Measurements from ENCODE around the gene HSPA5. TPM values are rescaled to one million over a fixed set of nuclear protein-coding genes. Genes with fewer than 3 reads are reported as not detected.
"Not testable (repeated sequence)": the region's sequence is repeated elsewhere in the genome, so short reads cannot be mapped to it uniquely, and the experiment has no call there.

The HSPA5 gene
- total RNA-seq, 4 donors from 2014 or later = 78.5 to 254 (median 168) TPM

- no peak for DNase-seq (ENCODE audit: low spot score)
- TF ChIP-seq CTCF (IDR thresholded peaks at IDR 0.05) = no peak
- ATAC-seq (ENCODE audit: low FRiP score) = no peak
These were observed 5.2 kb downstream of the HSPA5 start for GRCh38 chr9:125235804-125236519.

- ATAC-seq (ENCODE audit: low FRiP score); DNase-seq (ENCODE audit: low spot score): not testable (repeated sequence)
These were observed 7.0 kb downstream of the HSPA5 start for GRCh38 chr9:125234099-125234498.

- peak; percentile 53 for ATAC-seq (ENCODE audit: low FRiP score)
- no peak for TF ChIP-seq CTCF (IDR thresholded peaks at IDR 0.05)
- no peak for DNase-seq (ENCODE audit: low spot score)
These were observed 7.5 kb downstream of the HSPA5 start for GRCh38 chr9:125233678-125234077.

GRCh38 chr9:125227761-125228160 lies 13.4 kb downstream of the HSPA5 start:
- ATAC-seq (ENCODE audit: low FRiP score) (no peak), DNase-seq (ENCODE audit: low spot score) (no peak)
- TF ChIP-seq CTCF (IDR thresholded peaks at IDR 0.05) = no peak

- not testable (repeated sequence) for ATAC-seq (ENCODE audit: low FRiP score); DNase-seq (ENCODE audit: low spot score)
These were observed 16.3 kb downstream of the HSPA5 start for GRCh38 chr9:125224858-125225257.

GRCh38 chr9:125218621-125219020 lies 22.5 kb downstream of the HSPA5 start:
- DNase-seq (ENCODE audit: low spot score) = no peak
- no peak for ATAC-seq (ENCODE audit: low FRiP score)
- TF ChIP-seq CTCF (IDR thresholded peaks at IDR 0.05) = no peak

GRCh38 chr9:125214186-125214585 lies 27.0 kb downstream of the HSPA5 start:
- DNase-seq (ENCODE audit: low spot score) (no peak), ATAC-seq (ENCODE audit: low FRiP score) (no peak)
- TF ChIP-seq CTCF (IDR thresholded peaks at IDR 0.05) = no peak

- no peak for DNase-seq (ENCODE audit: low spot score)
- ATAC-seq (ENCODE audit: low FRiP score) = no peak
- no peak for TF ChIP-seq CTCF (IDR thresholded peaks at IDR 0.05)
These were observed 36.7 kb downstream of the HSPA5 start for GRCh38 chr9:125204477-125204876.

All from omental fat pad (tissue), 4 donors.